HG02870 (cell line): Measurements from ENCODE around the gene SCN8A.
"Not testable (repeated sequence)": the region's sequence is repeated elsewhere in the genome, so short reads cannot be mapped to it uniquely, and the experiment has no call there.

Experiments
- ATAC-seq: cut with Tn5 transposase; IDR thresholded peaks from one replicate; pipeline ENCODE4 v1.9.1; 2021; ENCODE audit warnings: mild to moderate bottlenecking, moderate library complexity; ENCODE audit not compliant: unreplicated experiment

SCN8A gene

GRCh38 chr12:51622564-51622963 lies 31.5 kb downstream of the SCN8A start:
- no peak for ATAC-seq

- no peak for ATAC-seq
Observed at GRCh38 chr12:51625370-51625769, 34.3 kb downstream of the SCN8A start.

- ATAC-seq, result no peak
Observed at GRCh38 chr12:51626115-51626514, 35.1 kb downstream of the SCN8A start.

GRCh38 chr12:51626629-51627028 lies 35.6 kb downstream of the SCN8A start:
- ATAC-seq, result no peak

GRCh38 chr12:51630256-51630880 lies 39.3 kb downstream of the SCN8A start:
- ATAC-seq, result no peak

GRCh38 chr12:51630986-51631385 lies 40.0 kb downstream of the SCN8A start:
- ATAC-seq, result no peak

GRCh38 chr12:51631591-51631990 lies 40.6 kb downstream of the SCN8A start:
- no peak for ATAC-seq

GRCh38 chr12:51632623-51633022 lies 41.6 kb downstream of the SCN8A start:
- ATAC-seq, result no peak

- ATAC-seq, result no peak
Observed at GRCh38 chr12:51635346-51635745, 44.3 kb downstream of the SCN8A start.

- ATAC-seq, result no peak
Observed at GRCh38 chr12:51636581-51636980, 45.5 kb downstream of the SCN8A start.

GRCh38 chr12:51636986-51637385 lies 46.0 kb downstream of the SCN8A start:
- ATAC-seq, result no peak

- ATAC-seq, result no peak
Observed at GRCh38 chr12:51639361-51639760, 48.3 kb downstream of the SCN8A start.

GRCh38 chr12:51642286-51642685 lies 51.3 kb downstream of the SCN8A start:
- no peak for ATAC-seq

- ATAC-seq, result no peak
Observed at GRCh38 chr12:51643951-51644350, 52.9 kb downstream of the SCN8A start.

GRCh38 chr12:51644691-51645090 lies 53.7 kb downstream of the SCN8A start:
- not testable (repeated sequence) for ATAC-seq

GRCh38 chr12:51645961-51646360 lies 54.9 kb downstream of the SCN8A start:
- ATAC-seq, result no peak

- no peak for ATAC-seq
Observed at GRCh38 chr12:51647647-51648046, 56.6 kb downstream of the SCN8A start.

GRCh38 chr12:51653431-51653830 lies 62.4 kb downstream of the SCN8A start:
- ATAC-seq, result no peak

GRCh38 chr12:51661199-51661598 lies 70.2 kb downstream of the SCN8A start:
- ATAC-seq, result no peak

GRCh38 chr12:51661836-51662235 lies 70.8 kb downstream of the SCN8A start:
- no peak for ATAC-seq

GRCh38 chr12:51662728-51663154 lies 71.7 kb downstream of the SCN8A start:
- no peak for ATAC-seq

- no peak for ATAC-seq
Observed at GRCh38 chr12:51663390-51663789, 72.4 kb downstream of the SCN8A start.

- ATAC-seq, result no peak
Observed at GRCh38 chr12:51666696-51667095, 75.7 kb downstream of the SCN8A start.
